HG03457 (cell line): ENCODE results near the gene TXNDC17.
"Not testable (repeated sequence)": the region's sequence is repeated elsewhere in the genome, so short reads cannot be mapped to it uniquely, and the experiment has no call there.

Source experiments
- ATAC-seq: cut with Tn5 transposase; IDR thresholded peaks from one replicate; pipeline ENCODE4 v1.9.1; 2021; ENCODE audit warnings: moderate number of reproducible peaks; ENCODE audit not compliant: unreplicated experiment

TXNDC17 gene

DNA sequence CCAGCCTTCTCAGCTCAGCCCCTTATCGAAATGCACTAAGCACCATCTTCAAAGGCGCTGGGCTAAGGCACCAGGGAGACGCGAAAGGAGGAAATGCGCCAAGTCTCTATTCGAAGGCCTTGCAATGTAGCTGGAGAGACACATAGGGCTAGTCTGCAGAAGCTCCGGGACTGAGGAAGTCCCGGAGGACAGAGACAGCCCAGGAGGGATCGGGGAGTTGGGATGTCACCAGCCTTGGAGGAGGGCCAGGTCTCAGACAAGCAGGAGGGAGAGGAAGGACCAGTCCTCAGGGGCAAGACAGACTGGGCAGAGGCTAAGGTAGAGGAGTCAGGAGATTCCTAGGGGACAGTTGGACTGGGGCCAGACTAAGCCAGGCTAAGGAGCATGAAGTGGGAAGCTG, 19.2 kb downstream of the TXNDC17 start:
- ATAC-seq = no peak

DNA sequence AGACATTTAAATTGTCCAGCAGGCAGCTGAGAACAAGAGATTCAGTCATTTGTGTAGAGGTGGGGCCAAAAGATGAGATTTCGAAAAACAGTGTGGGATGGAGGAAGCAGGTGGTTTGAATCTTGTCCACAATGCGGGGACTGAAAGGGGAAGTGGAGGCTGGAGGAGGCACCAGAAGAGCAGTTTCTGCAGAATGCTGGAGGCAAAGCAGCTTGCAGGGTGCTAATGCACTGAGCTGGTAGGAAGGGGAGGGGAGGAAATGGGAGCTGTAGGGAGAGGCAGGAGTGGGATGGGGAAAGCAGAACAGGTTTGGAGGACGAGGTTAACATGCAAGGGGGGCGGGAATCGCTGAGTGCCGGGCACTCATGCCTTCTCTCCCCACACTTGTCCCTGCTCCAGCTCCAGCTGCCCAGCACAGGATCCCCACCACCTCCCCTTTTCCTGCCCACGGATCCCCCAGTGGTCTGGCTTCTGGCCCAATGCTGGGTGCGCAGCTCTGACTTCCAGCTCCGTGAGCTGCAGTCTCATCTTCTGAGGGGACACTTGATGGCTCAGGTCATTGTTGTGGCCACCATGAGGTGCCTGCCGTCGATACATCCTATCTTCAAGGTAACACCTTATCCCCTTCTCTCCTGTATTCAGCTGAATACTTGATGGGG, 20.1 kb downstream of the TXNDC17 start:
- ATAC-seq = no peak

DNA sequence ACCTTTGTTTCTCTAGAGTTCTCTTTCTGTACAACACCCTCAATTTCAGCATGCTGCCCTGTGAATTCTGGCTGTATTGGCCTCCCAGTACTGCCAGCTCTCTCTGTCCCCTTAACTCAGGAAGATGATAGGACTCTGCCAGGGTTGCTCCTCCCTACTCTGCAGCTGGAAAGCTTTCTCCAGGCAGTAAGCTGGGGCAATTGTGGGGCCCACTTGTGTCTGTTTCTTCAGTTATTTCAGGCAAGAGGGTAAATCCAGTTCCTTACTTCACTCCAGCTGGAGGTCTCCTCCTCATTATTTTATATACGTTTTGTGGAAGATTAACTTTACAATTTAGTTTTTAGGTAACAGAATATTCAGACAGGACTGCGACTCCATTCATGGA, 20.6 kb downstream of the TXNDC17 start:
- no peak for ATAC-seq

DNA sequence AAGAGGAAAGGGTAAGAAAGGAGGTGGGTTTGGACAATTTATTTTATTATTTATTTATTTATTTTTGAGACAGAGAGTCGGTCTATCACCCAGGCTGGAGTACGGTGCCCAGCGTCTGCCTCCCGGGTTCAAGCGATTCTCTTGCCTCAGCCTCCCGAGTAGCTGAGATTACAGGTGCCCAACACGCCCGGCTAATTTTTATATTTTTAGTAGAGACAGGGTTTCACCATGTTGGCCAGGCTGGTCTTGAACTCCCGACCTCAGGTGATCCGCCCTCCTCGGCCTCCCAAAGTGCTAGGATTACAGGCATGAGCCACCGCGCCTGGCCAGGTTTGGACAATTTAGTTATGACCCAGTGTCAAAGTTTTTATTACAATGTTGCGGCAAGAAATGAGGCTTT, 22.3 kb downstream of the TXNDC17 start:
- not testable (repeated sequence) for ATAC-seq

- no peak for ATAC-seq
Observed at GRCh38 chr17:6666077-6666521, 25.2 kb downstream of the TXNDC17 start.

DNA sequence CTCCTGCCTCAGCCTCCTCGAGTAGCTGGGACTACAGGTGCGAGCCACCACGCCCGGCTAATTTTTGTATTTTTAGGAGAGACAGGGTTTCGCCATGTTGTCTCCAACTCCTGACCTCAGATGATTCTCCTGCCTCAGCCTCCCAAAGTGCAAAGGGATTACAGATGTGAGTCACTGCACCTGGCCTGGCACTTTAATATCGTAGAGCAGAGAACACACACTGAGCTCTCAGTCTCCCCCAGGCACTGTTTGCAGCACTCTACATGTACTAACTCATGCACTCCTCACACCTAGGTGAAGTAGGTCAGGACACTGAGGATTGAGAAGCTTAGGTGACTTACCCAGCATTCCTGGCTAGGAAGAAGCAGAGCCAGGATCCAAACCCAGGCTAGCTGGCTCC, 25.7 kb downstream of the TXNDC17 start:
- no peak for ATAC-seq

GRCh38 chr17:6667516-6667915, 26.7 kb downstream of the TXNDC17 start:
- ATAC-seq = no peak

- no peak for ATAC-seq
Observed at GRCh38 chr17:6668219-6668618, 27.4 kb downstream of the TXNDC17 start.

DNA sequence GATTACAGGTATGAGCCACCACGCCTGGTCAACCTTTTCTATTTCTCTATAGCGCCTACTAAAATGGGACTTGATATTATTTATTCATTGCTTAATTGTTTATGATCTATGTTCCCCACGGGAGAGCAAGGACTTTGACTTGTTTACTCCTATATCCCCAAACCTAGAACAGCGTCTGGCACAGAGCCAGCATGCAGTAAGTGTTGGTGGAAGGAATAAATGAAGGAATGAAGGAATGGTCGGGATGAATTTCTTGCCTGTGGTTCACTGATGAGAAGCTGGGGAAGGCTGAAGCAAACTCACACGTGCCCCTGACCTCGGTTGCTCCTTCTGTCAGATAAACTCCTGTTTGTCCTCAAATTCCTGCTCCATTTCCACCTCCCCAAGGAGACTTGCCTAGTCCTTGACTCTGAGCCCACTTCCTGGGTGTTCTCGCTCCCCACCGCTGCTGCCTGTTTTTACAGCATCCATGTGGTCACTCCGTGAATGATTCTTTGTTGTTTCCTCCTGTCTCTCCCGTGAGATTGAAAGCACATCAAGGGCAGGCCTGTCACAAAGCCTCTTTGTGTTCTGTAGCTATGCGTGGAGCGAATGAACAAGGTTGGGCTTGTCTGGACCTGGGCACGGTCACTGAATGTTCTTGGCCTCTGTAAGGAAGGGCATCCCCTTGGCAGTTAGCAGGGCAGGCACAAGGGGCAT, 28.0 kb downstream of the TXNDC17 start:
- no peak for ATAC-seq

- ATAC-seq = no peak
Observed at GRCh38 chr17:6669479-6670212, 28.8 kb downstream of the TXNDC17 start.

- ATAC-seq = no peak
Observed at GRCh38 chr17:6670571-6670970, 29.7 kb downstream of the TXNDC17 start.

DNA sequence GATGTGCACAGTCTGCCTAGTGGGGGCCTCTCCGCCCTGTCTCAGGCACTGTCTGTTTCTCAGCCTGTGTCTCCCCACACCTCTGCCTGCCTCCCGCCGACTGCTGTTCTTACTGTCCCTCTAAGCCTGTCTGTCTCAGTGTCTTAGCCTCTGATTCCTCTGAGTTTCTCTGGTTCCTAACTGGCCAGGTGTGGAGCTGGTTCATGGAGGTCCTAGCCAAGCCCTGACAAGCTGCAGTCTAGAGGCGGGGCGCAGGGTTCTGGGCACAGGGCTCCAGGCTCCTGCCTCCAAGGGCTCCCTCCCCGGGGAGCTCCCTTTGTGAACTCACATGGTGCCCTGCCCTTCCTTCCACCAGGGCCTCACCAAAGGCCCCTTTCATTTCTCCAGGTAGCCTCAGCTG, 30.1 kb downstream of the TXNDC17 start:
- ATAC-seq = no peak

GRCh38 chr17:6671431-6671830, 30.6 kb downstream of the TXNDC17 start:
- ATAC-seq = no peak

DNA sequence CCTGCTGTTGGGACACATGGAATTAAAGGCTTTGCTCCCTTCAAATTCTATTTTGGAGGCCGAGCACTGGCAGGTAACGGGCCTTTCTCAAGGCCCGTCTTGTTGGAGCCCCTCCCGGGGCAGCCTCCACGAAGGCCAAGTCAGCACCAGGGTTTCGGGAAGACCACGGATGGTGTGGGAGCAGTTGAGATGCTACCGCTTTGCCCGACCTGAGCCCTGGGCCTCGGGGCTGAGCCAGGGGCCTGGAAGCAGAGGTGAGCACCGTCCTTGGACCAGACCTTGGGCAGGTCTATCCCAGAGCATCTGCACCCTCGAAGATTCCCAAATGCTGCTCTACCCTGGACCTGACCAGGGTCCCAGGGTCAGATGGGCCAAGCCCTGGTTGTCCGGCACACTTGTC, 33.7 kb downstream of the TXNDC17 start:
- ATAC-seq = no peak

DNA sequence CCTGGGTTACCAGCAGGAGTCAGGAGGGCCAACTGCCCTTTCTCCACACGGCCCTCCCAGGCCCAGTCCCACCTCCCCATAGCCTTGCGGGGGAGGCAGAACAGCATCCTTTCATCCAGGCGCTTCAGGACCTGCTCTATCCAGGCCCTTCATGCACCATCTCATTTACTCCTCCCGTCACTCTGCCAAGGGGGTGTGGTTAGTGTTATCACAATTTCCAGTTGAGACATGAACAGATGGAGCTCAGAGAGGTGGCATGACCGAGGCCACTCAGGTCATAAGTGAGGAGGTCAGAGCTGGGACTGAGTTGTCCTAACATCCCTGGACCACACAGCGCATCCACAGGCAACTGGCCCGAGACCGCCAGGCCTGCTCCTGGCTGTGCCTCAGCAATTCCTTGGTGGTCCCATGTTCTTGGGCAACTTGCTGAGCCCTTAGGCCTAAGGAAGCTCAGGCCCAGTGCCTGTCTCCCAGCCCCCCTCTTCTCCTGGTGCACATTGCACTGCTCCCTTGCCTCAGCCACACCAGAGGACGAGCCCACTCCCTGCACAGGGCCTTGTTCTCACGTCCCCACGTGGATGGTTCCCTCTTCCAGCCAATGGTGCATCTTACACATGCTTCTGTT, 34.5 kb downstream of the TXNDC17 start:
- no peak for ATAC-seq

- ATAC-seq = no peak
Observed at GRCh38 chr17:6676802-6677157, 35.9 kb downstream of the TXNDC17 start.

- no peak for ATAC-seq
Observed at GRCh38 chr17:6677158-6677831, 36.4 kb downstream of the TXNDC17 start.

DNA sequence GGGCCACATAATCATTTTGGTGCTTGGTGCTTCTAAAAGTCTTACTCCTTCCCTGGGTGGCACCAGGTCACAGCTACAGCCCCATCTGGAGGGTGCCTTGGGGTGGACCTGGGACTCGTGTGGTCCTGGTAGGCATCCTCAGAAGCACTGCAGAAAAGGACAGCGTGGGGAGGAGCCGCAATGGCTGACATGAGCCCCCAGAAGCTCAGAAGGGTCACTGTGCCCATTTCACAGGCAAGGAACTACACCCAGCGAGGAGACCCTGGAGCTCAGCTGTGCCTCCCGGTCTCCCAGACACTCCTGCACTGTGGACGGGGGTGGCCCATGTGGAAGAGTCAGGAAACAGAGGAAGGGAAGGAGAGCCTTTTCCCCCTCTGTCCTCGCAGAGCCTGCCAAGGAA, 37.1 kb downstream of the TXNDC17 start:
- no peak for ATAC-seq

DNA sequence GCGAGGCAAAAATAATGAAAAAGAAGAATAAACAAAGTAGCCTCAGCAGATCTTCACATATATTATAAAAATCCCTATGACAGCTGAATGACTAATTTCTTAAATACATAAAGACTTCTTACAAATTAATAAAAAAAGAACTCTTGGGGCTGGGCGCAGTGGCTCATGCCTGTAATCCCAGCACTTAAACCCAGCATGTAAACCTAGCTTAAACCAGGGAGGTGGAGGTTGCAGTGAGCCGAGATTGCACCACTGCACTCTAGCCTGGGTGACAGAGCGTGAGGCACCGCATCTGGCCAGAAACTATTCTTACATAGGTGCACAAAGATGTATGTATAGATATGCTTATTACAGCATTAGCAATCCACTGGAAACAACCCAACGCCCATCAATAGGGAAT, 38.4 kb downstream of the TXNDC17 start:
- ATAC-seq = no peak

- ATAC-seq = no peak
Observed at GRCh38 chr17:6681176-6681575, 40.3 kb downstream of the TXNDC17 start.

DNA sequence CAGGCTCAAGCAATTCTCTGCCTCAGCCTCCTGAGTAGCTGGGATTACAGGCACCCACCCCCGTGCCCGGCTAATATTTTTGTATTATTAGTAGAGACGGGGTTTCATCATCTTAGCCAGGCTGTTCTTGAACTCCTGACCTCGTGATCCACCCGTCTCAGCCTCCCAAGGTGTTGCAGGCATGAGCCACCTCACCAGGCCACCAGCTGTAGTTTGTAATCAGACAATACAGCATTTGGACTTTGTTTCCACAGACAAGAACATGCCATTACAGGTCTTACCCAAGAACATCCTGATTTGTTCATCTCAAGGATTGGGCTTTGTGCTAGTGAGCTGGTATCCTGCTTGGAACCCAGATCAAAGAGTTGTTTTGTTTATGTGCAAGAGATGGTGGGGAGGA, 40.8 kb downstream of the TXNDC17 start:
- ATAC-seq = no peak
